Measurements from ENCODE around the gene MTCL1.

The MTCL1 gene

GRCh38 chr18:8812631-8813030 lies 107.3 kb downstream of the MTCL1 start:
- DNase-seq (ENCODE audit: low spot score) = no peak

DNA sequence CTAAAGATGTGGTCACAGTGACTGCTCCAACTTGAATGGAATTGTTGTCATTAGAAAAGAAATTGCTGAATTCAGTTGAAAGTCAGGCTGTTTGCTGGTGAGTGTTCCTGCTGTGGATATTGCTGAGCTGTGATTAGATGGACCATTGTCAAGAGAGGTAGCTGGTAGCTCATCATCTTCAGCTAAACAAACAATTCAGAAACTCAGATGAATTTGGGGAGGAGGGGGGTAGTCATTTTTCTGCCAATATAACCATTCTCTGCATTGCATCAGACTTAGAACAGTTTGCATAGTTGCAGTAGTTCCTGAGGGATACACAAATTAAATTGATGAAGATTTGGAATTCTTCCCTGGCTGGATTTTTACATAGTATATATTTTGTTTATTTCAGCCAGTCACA lies 108.3 kb downstream of the MTCL1 start:
- no peak for DNase-seq (ENCODE audit: low spot score)

GRCh38 chr18:8814206-8814605 lies 108.8 kb downstream of the MTCL1 start:
- DNase-seq (ENCODE audit: low spot score) = no peak

GRCh38 chr18:8816220-8816619 lies 110.9 kb downstream of the MTCL1 start:
- DNase-seq (ENCODE audit: low spot score) = no peak

DNA sequence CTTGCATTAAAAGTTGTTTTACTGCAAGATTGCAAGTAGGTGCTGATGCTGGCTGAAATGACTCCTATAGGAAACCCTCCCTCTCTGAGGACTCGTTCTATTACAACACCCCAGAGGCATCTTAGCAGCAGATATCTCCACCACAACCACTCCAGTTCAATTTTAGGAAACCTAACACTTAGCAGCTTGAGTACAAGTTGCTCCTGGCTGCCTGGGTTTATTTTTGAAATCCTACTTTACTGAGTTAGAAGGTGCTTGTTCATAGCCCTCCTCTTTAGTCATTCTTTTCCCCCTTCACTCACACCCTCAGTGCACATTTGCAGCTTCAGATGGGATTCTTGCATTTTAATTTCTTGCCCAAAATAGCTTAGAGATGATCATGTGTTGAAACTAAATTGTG lies 111.5 kb downstream of the MTCL1 start:
- DNase-seq (ENCODE audit: low spot score) = no peak

- DNase-seq (ENCODE audit: low spot score) = no peak
Observed at GRCh38 chr18:8818982-8819381, 113.6 kb downstream of the MTCL1 start.

GRCh38 chr18:8820396-8821082 lies 115.2 kb downstream of the MTCL1 start:
- no peak for DNase-seq (ENCODE audit: low spot score)

DNA sequence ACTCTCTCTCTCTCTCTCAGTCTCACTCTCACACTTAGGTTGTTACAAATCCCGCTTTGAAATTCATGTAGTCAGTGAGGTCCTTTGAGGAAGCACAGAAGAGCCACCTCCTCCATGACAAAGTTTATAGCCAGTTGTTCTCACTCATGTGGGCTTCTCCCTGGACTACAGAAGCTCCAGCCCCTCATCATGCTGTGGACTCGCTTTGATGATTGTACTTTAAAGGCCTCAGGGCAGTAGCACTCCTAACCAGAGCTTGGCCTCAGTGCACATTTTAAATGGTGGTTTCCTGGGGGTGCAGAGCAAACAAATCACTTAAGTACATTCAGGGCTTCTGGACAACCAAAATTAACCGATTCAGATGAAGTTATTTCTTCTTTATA lies 115.7 kb downstream of the MTCL1 start:
- DNase-seq (ENCODE audit: low spot score) = no peak

GRCh38 chr18:8821531-8821930 lies 116.2 kb downstream of the MTCL1 start:
- no peak for DNase-seq (ENCODE audit: low spot score)

DNA sequence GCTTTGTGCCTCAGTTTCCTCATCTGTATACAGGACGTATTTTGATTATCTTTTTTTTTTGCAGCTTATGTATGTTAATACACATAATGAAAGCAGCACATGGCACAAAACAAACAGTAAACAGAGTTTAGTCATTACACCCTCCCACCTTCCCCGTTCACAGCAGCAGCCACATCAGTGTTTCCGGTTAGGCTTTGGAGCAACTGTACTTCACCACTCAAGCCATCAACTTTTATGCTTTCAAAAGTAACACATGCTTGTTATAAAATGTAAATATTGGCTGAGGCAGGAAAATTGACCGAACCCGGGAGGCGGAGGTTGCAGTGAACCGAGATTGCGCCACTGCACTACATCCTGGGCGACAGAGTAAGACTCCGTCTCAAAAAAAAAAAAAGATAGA lies 117.3 kb downstream of the MTCL1 start:
- no peak for DNase-seq (ENCODE audit: low spot score)

DNA sequence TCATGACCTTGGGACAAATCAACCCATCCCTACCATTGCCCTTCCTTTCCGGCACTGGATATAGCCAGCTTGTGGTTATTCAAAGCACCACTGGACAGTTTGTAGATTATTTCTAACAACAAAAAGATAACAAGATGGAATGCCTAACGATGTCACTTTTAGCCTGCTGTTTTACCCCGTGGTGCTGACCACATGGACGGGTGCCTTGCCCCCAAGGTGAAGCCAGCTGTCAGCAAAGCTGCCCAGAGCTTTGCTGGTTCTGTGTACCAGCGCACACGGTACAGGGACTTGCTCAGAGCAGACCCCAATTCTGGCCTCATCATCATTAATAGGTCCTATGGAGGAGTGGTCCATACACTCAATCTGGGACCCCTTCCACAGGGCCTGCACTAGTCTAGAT lies 118.2 kb downstream of the MTCL1 start:
- DNase-seq (ENCODE audit: low spot score) = no peak

DNA sequence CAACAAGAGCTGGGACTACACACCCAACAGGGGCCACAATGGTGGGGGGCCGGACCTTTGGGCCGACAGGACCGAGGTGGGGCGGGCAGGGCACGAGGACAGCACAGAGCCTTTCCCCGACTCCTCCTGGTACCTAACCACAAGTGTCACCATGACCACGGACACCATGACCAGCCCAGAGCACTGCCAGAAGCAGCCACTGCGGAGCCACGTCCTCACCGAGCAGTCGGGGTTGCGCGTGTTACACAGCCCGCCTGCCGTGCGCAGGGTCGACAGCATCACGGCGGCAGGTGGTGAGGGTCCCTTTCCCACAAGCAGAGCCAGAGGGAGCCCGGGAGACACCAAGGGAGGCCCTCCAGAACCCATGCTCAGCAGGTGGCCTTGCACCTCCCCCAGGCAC lies 119.5 kb downstream of the MTCL1 start:
- no peak for DNase-seq (ENCODE audit: low spot score)

DNA sequence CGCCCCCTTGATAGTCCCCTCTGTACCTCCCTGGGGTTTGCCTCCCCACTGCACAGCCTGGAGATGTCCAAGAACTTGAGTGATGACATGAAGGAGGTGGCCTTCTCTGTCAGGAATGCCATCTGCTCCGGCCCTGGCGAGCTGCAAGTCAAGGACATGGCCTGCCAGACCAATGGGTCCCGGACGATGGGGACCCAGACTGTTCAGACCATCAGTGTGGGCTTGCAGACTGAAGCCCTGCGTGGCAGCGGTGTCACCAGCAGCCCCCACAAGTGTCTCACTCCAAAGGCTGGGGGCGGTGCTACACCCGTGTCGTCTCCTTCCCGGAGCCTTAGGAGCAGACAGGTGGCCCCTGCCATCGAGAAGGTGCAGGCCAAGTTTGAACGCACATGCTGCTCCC lies 119.9 kb downstream of the MTCL1 start:
- DNase-seq (ENCODE audit: low spot score) = no peak

DNA sequence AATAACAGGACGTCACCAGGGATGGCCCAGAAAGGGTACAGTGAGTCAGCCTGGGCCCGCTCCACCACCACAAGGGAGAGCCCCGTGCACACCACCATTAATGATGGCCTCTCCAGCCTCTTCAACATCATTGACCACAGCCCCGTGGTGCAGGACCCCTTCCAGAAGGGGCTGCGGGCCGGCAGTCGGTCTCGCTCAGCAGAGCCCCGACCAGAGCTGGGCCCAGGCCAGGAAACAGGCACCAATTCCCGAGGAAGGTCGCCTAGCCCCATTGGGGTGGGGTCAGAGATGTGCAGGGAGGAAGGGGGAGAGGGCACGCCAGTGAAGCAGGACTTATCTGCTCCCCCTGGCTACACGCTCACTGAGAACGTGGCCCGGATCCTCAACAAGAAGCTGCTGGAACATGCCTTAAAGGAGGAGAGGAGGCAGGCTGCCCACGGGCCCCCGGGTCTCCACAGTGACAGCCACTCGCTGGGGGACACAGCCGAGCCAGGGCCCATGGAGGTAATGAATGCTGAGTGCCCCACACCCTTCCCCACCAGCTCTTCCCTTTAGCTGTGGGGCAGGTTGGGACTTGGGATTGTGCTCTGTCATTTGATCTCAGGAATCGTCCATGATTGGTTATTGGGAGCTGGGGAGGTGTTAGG lies 120.5 kb downstream of the MTCL1 start:
- no peak for DNase-seq (ENCODE audit: low spot score)

GRCh38 chr18:8826514-8826913 lies 121.2 kb downstream of the MTCL1 start:
- no peak for DNase-seq (ENCODE audit: low spot score)

DNA sequence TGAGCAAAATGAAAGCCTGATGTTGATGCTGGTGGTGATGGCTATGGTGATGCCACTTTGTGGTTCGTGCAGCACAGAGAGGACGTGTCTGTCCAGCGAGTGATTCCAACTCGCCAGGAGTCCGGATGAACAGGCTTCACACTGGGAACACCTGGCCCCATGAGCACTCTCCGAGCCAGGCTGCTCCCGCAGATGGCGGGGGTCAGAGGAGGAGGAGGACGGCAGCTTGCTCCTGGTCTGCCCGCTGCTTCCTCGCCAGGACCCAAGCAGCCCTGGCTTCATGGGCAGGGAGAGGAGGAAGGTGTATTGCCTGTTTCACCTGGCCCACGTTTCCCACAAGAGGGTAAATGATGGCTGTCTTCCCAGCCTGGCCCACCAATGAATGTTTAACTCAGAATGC lies 121.6 kb downstream of the MTCL1 start:
- DNase-seq (ENCODE audit: low spot score) = no peak

- no peak for DNase-seq (ENCODE audit: low spot score)
Observed at GRCh38 chr18:8828300-8828699, 122.9 kb downstream of the MTCL1 start.

- DNase-seq (ENCODE audit: low spot score) = no peak
Observed at GRCh38 chr18:8828798-8829197, 123.4 kb downstream of the MTCL1 start.

- DNase-seq (ENCODE audit: low spot score) = no peak
Observed at GRCh38 chr18:8830067-8831060, 125.0 kb downstream of the MTCL1 start.

- DNase-seq (ENCODE audit: low spot score) = no peak
Observed at GRCh38 chr18:8831112-8831511, 125.8 kb downstream of the MTCL1 start.

DNA sequence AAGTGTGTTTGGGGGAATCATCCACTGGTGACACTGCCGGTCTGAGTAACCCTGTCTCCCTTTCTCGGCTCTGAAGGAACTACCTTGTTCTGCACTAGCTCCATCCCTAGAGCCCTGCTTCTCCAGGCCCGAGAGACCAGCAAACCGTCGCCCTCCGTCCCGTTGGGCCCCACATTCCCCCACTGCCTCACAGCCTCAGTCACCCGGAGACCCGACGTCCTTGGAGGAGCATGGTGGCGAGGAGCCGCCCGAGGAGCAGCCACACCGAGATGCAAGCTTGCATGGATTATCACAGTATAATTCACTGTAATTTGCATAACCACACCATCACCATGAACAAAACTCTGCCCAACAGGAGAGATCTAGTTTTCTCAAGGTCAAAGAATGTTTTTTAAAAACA lies 126.2 kb downstream of the MTCL1 start:
- no peak for DNase-seq (ENCODE audit: low spot score)

- no peak for DNase-seq (ENCODE audit: low spot score)
Observed at GRCh38 chr18:8833480-8833879, 128.1 kb downstream of the MTCL1 start.

- no peak for DNase-seq (ENCODE audit: low spot score)
Observed at GRCh38 chr18:8834881-8835280, 129.5 kb downstream of the MTCL1 start.

Measured in globus pallidus (tissue), 1 donor.